HG02870 (cell line): Measurements from ENCODE around the gene CCDC106.

Source experiments
- ATAC-seq: cut with Tn5 transposase; IDR thresholded peaks from one replicate; pipeline ENCODE4 v1.9.1; 2021; ENCODE audit warnings: mild to moderate bottlenecking, moderate library complexity; ENCODE audit not compliant: unreplicated experiment

CCDC106 gene

GRCh38 chr19:55635334-55635717 lies 12.7 kb upstream of the CCDC106 start:
- ATAC-seq = no peak

GRCh38 chr19:55635856-55636440 lies 12.1 kb upstream of the CCDC106 start:
- no peak for ATAC-seq

GRCh38 chr19:55636723-55637122 lies 11.3 kb upstream of the CCDC106 start:
- no peak for ATAC-seq

GRCh38 chr19:55637534-55637933 lies 10.5 kb upstream of the CCDC106 start:
- ATAC-seq = no peak

- ATAC-seq = no peak
Measured at GRCh38 chr19:55638864-55639359, 9.1 kb upstream of the CCDC106 start.

GRCh38 chr19:55640043-55640576 lies 7.9 kb upstream of the CCDC106 start:
- no peak for ATAC-seq

- no peak for ATAC-seq
Measured at GRCh38 chr19:55640577-55641425, 7.2 kb upstream of the CCDC106 start, which contains the start of gene ZNF580. TSS of gene ZNF580 (plus strand) at chr19:55641002. CDS start at chr19:55642509, 1,507 bp downstream.

GRCh38 chr19:55641426-55642152 lies 6.4 kb upstream of the CCDC106 start:
- no peak for ATAC-seq

- ATAC-seq = no peak
Measured at GRCh38 chr19:55642153-55643002, 5.6 kb upstream of the CCDC106 start.

- no peak for ATAC-seq
Measured at GRCh38 chr19:55643003-55643886, 4.8 kb upstream of the CCDC106 start, which contains the start of gene ZNF581. TSS of gene ZNF581 (plus strand) at chr19:55643649. CDS start at chr19:55644572, 923 bp downstream.

- no peak for ATAC-seq
Measured at GRCh38 chr19:55643887-55644176, 4.2 kb upstream of the CCDC106 start.

- ATAC-seq = no peak
Measured at GRCh38 chr19:55644191-55644833, 3.7 kb upstream of the CCDC106 start.

GRCh38 chr19:55644842-55645511 lies 3.0 kb upstream of the CCDC106 start:
- ATAC-seq = no peak

GRCh38 chr19:55645512-55645881 lies 2.5 kb upstream of the CCDC106 start:
- ATAC-seq = no peak

GRCh38 chr19:55646889-55647731 lies 902 bp upstream of the CCDC106 start:
- no peak for ATAC-seq

- ATAC-seq = no peak
Measured at GRCh38 chr19:55648585-55649267, 714 bp downstream of the CCDC106 start.
